ENCODE results near the gene MS4A14.
"Not testable (repeated sequence)": the region's sequence is repeated elsewhere in the genome, so short reads cannot be mapped to it uniquely, and the experiment has no call there.

MS4A14 gene, protein sequence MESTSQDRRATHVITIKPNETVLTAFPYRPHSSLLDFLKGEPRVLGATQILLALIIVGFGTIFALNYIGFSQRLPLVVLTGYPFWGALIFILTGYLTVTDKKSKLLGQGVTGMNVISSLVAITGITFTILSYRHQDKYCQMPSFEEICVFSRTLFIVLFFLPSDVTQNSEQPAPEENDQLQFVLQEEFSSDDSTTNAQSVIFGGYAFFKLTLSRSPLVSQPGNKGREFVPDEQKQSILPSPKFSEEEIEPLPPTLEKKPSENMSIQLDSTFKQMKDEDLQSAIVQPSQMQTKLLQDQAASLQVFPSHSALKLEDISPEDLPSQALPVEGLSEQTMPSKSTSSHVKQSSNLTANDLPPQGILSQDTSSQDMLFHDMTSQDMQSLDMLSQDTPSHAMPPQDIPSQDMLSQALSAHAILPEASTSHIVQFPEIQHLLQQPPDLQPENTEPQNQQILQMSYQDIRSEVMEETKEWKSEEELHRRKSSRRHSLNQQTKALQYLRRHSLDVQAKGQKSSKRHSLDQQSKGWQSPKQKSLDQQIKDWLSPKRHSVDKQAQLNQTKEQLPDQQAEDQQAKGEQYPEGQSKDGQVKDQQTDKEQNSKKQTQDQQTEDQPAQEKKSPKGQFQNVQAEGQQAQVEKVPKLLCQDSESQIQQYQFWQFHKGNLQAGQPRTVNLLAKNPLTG
- total RNA-seq: 0 reads per million in 2 experiments

DNA sequence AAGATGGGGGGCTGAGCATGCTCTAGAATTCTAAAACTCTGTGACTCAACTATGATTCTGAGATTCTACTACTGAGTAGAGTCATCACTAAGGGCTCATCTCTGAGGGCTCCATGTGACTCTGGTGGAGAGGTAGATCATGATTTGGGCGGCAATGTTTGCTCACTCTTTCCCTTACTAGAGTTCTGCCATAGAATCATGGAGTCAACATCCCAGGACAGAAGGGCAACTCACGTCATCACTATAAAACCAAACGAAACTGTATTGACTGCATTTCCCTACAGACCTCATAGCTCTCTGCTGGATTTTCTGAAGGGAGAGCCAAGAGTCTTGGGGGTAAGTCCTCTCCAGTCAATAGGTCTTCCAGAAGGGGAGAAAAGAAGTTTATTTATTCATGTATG is at the start of gene MS4A14:
MS4A14 (plus strand) TSS at position 78 of the 400 bp plus-strand sequence; CDS start at position 198, 120 bp downstream.
- no peak for DNase-seq (ENCODE audit: low read depth)

DNA sequence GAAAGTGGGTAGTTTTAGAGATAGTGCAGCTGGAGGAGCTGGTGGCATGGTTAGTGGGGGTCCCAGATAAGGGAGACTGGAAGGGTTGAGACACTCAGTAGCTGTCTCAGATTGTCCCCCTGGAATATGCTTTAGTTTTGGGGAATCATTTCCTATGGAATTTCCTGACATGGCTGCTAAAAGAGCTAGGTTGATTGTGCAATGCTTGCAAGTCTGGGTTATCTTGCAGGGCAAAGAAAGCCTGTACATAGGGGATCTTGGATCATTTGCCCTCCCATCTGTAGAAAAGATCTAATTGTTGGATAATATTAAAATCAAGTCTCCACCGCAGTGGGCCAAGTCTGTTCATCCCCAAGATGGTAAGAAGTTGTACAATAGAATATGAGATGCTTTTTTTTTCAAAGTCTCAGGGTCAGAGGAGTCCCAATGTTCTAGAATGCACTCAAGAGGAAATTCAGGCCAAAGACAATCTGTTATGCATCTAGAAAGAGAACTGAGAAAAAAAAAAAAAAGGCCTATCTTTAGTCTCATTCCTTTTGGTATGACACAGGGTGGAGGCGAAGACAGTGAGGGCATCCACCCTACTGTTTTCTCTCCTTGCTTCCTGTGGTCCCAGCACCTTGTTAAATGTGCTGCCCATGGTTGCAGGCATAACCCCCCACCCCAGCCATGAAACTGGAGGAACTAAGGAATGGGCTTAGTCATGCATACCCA is 49.0 kb upstream of the MS4A14 start:
- DNase-seq (ENCODE audit: low read depth): no peak

DNA sequence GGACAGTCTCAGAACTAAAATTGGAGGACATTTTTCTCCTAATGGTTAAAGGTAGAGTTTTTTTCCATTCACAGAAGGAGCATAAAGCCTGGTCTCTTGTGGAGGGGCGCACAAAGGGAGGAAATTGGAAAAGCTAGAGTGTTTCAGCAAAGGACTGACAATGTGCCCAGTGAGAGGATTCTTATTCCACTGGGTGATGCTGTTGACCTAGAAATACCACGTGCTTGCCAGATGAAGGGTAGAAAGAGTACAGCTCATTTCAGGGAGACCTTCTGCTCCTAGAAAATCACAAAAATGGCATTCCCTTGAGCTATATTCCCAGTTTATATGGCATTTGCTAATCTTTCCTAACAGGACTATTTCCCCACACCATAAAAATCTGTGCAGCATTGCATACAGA is 48.1 kb upstream of the MS4A14 start:
- no peak for DNase-seq (ENCODE audit: low read depth)

DNA sequence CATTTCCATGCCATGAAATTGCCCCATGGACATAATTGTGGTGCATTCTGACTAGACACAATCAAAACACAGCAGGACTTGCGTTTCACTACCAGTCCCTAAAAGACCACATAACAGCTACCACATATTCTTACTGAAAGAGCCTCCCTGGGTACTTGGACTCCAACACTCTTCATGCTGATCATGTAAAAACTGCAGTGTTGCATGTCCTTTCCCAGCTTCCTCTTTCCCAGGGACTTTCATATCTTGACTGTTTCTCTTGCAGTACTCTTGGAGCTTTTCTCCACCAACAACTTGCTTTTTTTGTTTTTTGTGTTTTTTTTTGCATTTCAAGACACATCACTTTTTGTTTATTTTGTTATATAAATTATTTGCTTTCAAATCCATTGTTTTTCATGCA is 46.3 kb upstream of the MS4A14 start:
- no peak for DNase-seq (ENCODE audit: low read depth)

DNA sequence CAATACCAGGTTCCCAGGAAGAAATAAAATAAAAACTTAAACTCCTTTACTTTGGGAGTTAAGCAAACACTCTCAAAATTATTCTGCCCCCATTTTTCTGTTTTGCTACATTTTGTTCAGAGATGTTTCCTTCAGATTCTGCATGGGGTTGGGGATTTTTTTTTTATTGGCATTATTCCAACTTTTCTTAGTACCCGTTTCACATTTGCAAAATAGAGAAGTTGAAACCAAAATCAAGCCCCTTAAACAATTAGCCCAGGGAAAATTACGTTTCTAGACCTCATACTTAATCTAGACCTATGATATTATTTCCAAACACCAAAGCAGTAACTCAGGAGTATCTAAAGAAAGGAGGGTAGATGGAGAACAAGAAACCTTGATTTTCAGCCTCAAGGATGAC is 38.5 kb upstream of the MS4A14 start:
- DNase-seq (ENCODE audit: low read depth): no peak

DNA sequence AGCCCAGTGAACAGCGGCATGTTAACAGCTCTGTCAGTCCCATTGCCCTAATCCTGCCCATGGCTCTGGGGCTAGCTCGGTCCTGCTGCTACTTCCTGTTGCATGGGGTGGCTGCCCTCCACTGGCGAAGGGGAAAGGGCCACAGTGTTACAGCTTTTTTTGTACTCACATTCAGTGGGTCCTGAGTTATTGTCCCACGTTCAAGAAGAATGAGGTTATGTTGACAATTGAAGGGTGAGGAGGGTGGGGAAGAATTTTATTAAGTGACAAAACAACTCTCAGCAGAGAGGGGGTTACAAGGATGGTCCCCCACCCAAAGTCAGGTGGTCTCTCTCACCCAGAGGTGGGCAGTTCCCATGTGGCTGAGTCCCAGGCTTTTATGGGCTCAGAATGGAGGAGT is 35.6 kb upstream of the MS4A14 start:
- no peak for DNase-seq (ENCODE audit: low read depth)

DNA sequence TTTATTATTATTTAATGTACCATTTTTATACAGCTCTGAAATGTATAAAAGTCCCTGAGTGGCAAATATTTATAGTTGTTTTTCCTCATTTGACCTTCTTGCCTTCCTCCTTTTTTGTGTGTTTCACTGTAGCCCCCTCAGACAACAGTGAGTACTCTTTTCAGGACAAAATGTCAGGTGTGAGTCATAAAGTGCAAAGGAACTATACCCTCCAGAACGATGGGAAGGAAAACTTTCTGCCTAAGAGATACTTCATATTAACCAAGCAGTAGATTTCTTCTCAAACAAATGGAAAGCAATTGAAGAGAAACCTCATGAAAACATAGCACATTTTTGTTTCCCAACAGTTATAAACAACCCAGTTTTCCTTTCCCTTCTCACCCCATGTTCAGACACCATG is 34.0 kb upstream of the MS4A14 start:
- no peak for DNase-seq (ENCODE audit: low read depth)

DNA sequence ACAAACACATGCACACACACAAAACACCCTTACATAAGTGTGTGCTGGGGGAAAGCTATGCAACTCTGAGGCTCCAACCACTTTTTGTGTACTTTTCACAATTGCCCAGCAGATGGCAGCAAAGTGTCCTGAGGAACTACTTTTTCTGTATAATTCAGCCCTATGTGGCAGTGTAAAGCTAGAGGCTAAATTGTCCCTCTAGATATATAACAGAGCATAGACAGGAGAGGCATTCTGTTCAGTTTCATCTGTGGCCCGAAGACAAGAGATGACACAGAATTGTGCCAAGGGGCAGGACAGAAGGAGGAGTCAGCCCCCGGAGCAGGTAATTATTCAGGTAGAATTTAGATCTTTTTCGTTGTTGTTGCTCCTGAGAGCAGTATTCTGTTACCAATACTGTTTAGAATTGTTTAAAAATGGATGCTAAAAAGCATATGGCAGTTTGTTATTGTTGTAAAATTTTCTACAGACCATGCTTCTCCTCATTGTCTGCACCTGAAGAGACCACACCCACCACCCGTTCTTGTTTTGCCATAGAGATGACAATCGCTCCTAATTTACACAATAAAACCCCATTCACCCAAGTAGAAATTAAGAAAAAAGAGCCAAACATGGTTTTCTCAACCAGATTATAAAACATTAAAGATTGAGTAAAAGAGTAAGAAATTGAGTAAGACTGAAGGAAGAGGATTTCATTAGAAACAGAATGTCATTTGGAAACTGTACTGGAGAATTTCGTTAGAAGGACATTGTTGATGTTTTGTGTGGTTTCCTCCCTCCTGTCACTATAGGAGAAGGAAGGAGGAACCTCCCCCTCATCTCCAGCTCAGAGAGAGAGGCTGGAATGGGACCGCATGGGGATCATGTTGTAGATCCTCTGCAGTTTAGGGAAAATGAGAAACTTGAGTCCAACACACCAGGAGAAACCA is 32.5 kb upstream of the MS4A14 start:
- DNase-seq (ENCODE audit: low read depth): peak; percentile 30

DNA sequence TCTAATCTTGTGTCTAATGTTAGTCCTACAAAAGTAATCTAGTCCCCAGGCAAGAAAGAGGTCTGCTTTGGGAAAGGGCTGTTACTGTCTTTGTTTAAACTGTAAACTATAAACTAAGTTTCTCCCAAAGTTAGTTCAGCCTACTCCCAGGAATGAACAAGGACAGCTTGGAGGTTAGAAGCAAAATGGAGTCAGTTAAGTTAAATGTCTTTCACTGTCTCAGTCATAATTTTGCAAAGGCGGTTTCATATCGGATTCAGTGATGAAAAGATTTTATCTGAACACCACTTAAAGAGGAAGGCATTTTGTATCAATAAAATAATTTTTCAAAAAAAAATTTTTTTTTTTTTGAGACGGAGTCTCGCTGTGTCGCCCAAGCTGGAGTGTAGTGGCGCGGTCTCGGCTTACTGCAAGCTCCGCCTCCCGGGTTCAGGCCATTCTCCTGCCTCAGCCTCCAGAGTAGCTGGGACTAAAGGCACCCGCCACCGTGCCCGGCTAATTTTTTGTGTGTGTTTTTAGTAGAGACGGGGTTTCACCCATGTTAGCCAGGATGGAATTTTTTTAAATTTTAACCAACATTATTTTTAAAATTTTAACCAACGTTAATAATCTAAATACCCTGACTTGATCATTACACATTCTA is 29.9 kb upstream of the MS4A14 start:
- not testable (repeated sequence) for DNase-seq (ENCODE audit: low read depth)

DNA sequence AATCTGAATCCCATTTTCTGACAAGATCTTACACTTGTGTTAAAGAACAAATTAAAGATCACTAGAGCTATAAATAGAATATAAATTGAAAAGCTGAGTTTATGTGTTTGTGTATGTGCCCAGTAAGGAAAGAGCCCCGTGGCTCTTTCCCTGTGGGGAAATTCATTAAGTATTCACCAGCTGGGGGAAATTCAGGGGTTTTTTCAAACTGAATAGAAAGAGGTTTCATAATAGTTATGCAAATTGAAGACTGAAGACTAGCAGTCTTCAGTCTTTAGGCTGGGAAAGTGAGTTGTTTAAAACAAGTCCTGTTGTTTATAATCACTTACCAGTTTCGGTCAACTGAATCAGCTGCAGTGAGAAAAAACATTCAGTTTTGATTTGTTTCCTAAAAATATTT is 29.2 kb upstream of the MS4A14 start:
- no peak for DNase-seq (ENCODE audit: low read depth)

DNA sequence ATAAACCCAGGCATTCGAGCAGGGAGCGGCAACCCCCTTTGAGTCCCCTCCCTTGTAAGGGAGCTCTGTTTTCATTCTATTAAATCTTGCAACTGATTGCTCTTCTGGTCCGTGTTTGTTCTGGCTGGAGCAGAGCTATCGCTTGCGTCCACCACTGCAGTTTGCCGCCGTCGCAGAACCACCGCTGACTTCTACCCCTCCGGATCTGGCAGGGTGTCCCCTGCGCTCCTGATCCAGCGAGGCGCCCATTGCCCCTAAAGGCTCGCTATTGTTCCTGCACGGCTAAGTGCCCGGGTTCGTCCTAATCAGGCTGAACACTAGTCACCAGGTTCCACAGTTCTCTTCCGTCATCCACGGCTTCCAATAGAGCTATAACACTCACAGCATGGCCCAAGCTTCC is 28.4 kb upstream of the MS4A14 start:
- DNase-seq (ENCODE audit: low read depth): no peak

DNA sequence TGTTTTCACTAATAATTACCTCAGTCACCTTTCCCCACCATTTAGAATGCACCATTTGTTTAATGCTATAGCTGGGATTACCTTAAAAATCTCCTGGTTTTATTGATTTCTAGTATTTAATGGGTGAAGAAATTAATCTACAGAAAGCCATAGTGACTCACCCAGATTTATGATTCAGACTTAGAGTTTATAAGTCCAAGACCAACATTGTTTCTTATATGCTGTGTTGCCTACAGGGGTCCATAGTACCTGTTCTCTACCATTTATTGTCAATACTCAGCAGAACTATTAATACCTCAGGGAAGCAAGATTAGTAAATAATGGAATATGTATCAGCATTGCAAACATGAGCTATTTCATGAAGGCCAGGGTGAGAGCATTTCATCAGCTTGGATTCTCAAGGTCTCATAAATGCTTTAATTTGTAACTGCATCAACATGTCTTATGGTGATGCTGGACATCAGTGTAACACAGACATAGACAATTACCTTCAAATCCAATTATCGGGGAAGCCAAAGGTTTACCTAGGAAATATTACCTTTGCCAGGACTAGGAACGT is 25.9 kb upstream of the MS4A14 start:
- no peak for DNase-seq (ENCODE audit: low read depth)

DNA sequence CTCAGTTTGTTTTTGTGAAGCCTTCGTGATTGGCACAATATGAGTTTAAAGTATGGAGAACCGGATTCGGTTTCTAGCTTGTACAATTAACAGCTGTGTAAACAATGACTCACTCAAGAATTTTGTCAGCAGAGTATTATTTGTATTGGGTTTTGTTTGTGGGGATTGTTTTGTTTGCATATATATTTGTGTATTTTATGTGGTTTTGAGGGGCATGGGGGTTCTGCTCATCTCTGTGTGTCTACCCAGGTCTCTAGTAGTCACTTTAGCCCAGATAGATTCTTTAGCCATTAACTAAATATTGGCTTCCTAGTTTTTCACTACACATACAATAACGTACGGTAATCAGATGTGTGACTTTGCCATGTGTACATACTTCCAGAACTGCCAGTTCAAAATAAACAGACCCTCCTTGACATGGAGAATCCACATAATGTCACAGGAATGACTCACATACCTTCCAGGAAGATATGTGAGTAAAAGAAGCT is 25.4 kb upstream of the MS4A14 start:
- DNase-seq (ENCODE audit: low read depth): no peak

DNA sequence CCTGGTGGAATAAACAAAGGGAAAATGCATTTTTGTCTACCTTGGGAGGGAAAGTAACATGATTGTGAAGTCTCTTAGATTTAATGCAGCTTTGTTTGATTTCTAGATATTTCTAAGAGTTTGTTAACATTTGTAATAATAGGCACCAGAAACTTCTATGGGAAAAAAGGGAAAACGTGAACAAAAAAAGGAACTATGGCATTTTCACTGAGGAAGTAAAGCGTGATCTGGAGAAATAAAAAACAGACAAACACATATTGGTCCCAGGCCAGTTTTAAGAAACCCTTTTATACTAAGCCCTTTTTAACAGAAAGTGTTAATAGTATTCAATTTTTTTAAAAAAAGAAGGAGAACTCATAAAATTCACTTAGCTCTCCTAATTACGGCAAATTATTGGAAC is 24.9 kb upstream of the MS4A14 start:
- DNase-seq (ENCODE audit: low read depth): no peak

DNA sequence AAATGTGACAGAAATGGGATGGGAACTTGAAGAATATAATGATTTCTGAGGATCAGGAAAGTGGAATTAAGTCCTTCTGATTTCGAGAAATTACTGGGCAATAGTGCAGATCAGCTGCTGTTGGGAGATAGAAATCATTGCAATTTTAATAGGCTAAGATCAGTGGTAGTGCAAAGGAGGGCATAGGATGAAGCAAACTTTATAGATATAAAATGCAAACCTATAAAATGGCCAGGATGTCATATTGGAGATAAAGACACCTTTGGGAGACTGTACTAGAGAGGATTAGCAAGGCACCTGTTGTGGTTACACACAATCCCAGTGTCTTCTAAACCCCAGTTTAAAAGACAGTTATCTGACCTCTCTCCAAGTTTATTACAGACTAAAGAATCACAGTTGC is 24.4 kb upstream of the MS4A14 start:
- no peak for DNase-seq (ENCODE audit: low read depth)

DNA sequence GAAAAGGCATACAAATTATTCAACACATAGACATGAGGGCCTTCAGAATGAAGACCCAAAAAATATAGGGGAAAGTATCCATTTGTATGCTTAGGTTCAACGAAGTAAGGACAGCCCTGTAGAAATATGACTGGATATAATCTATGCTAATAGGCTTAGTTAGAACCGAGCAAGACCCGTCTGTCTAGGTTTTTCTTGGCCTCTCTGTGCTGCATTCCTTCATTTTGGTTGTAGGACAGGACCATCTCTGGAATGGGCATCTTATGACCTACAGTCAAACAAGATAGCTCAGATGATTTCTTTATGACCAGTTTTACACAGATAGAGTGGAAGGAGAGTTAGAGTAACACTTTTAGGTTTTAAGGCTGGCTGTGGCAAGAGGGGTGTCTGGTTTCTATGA is 23.5 kb upstream of the MS4A14 start:
- no peak for DNase-seq (ENCODE audit: low read depth)

DNA sequence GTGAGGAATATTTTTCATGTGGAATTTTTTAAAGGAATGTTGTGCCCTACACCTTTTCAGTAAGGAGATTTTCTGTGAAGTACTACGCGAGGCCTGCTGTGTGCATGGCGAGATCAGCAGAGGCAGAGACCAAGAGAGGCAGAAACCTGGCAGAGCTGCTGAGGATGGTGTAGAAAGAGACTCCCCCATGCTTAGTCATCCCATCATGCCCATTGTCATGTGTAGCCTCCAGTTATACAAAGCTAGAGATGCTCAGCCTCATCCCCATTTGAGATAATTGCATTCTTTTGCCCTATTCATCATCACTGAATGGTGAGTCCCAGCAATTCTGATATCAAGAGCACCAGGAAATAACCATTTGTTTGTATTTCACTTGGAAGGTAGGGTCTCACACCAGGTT is 20.9 kb upstream of the MS4A14 start:
- no peak for DNase-seq (ENCODE audit: low read depth)

DNA sequence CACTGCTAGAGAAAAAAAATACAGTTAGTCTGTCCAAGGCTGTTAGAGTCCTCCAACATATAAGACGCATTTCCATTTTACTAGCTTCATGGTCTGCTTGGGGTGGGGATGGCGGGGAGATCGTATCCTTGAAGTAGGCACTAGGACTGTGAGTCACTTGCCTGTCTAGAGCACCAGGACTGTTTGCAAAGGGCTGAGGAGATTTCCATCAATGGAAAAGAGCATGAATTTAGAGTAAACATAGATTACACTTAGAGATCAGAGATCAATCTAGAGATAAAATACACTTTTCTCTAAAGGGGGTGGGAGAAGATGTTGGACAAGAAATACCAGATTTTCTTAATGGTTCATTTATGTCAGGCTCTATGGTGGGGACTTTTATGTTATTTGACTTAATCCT is 19.7 kb upstream of the MS4A14 start:
- DNase-seq (ENCODE audit: low read depth): no peak

DNA sequence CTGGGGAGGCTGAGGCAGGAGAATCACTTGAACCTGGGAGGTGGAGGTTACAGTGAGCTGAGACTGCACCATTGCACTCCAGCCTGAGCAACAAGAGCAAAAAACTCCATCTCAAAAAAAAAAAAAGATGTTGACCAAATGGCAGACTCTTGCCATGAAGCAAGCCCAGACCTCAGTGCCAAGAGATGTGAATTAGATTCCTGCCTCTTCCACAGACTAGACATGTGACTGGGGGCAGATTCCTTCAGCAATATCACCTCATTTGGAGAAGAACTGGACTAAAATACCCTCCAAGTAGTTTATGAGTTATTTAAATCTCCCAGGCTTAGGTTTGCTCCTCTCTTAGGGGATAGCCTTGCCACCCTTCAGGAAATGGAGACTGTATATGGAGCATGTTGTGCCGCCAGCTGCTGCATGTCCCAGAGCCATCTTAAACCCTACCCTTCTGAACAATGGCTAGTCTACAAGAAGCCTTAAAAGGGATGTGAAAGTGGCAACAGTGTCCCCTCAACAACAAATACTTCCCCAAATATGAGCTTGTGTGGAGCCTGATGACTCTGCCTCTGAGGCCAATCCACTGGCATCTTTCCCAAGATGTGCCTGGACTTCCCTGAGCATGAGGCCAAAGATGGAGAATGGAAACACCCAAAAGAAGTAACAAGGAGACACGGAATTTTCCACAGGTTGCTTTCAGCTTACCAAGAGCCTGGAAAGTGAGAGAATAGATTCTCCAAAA is 18.7 kb upstream of the MS4A14 start:
- DNase-seq (ENCODE audit: low read depth): no peak

DNA sequence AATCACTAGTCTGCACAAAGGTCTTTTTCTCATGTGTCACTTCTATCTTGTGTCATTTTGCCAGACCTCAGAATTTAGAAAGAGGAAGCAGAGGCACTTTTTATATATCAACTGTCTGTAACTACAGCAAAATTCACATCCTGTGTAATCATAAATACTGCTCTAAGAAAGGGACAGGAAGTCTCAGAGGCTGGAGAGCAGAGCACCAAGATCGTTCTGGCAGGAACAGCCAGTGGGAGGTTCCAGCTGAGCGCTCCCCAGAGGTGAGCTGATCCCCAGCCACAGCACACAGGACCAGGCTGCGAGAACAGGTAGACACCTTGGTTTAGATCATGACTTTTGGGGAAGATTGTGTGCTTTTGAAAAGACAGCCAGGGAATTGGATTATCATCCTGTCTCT is 17.9 kb upstream of the MS4A14 start, which contains the start of gene MS4A7:
MS4A7 (plus strand) TSS at position 179 of the 400 bp plus-strand sequence. CDS start 4,610 bp downstream, outside the sequence.
- DNase-seq (ENCODE audit: low read depth): no peak
